Hepatocyte (in vitro differentiated cells): ENCODE measurements around the gene FHOD3.

Source experiments
- CTCF ChIP-seq: fragments of 200-600 bp; sonication (generic); IDR thresholded peaks from 2 replicates; pipeline ENCODE4 v1.5.1; 2016; ENCODE audit warnings: antibody characterized with exemption, mild to moderate bottlenecking; ENCODE audit not compliant: poor library complexity
- EZH2phosphoT487 ChIP-seq: fragments of 200-600 bp; sonication (generic); IDR thresholded peaks from one replicate; pipeline ENCODE4 v1.6.1; 2018; ENCODE audit warnings: antibody characterized with exemption, mild to moderate bottlenecking, low read depth, moderate library complexity; ENCODE audit not compliant: unreplicated experiment, severe bottlenecking

- TF ChIP-seq CTCF (no peak), EZH2phosphoT487 (no peak)
These were observed 13.6 kb downstream of the FHOD3 start for GRCh38 chr18:36311026-36311570.
